Endothelial cell of umbilical vein (primary cell): ENCODE results near the gene CDC14B.

Experiments
- EZH2 ChIP-seq: IDR thresholded peaks from 2 replicates; pipeline ENCODE4 v1.6.1; 2012; ENCODE audit warnings: borderline replicate concordance, low read depth, mild to moderate bottlenecking, moderate library complexity, low read length, inconsistent platforms; ENCODE audit not compliant: severe bottlenecking
- FOS ChIP-seq: IDR thresholded peaks from 2 replicates; pipeline ENCODE4 v1.6.1; 2011; ENCODE audit warnings: mild to moderate bottlenecking, low read length, moderate library complexity, borderline replicate concordance; ENCODE audit not compliant: insufficient read depth
- GATA2 ChIP-seq: IDR thresholded peaks from 2 replicates; pipeline ENCODE4 v1.7.0; 2011; ENCODE audit warnings: low read depth, mild to moderate bottlenecking, moderate library complexity, mixed read lengths, low read length; ENCODE audit not compliant: insufficient read length, insufficient read depth
- JUN ChIP-seq: IDR thresholded peaks from 2 replicates; pipeline ENCODE4 v1.6.1; 2011; ENCODE audit warnings: borderline replicate concordance, low read depth; ENCODE audit not compliant: insufficient read length, insufficient read depth
- MYC ChIP-seq: IDR thresholded peaks from one replicate; pipeline ENCODE4 v1.6.1; 2011; ENCODE audit warnings: mild to moderate bottlenecking, low read depth, low read length
- POLR2A ChIP-seq: IDR thresholded peaks from 2 replicates; pipeline ENCODE4 v1.6.1; 2012; ENCODE audit warnings: low read depth, mild to moderate bottlenecking, control low read depth, low read length
- POLR2AphosphoS5 ChIP-seq: IDR thresholded peaks from 2 replicates; pipeline ENCODE4 v1.6.1; 2012; ENCODE audit warnings: low read depth, mild to moderate bottlenecking, control low read depth, low read length, moderate library complexity; ENCODE audit not compliant: insufficient read depth
- TF ChIP-seq, protein P1 (sequence below), 2 donors: IDR thresholded peaks; 1 replicate in 1 of 2; 2 replicates in 1 of 2; pipeline ENCODE4 v1.5.1; 2011; ENCODE audit warnings: low read length in 2 of 2, mild to moderate bottlenecking in 2 of 2, moderate library complexity in 2 of 2, control low read depth in 1 of 2, inconsistent platforms in 1 of 2, low read depth in 1 of 2; ENCODE audit not compliant: insufficient read depth in 1 of 2; ENCODE audit errors: extremely low read depth in 1 of 2
- TF ChIP-seq, protein P2 (sequence below): IDR thresholded peaks from 2 replicates; pipeline ENCODE4 v1.6.1; 2011; ENCODE audit not compliant: insufficient read depth, insufficient read length

- TF ChIP-seq, protein P1, sequence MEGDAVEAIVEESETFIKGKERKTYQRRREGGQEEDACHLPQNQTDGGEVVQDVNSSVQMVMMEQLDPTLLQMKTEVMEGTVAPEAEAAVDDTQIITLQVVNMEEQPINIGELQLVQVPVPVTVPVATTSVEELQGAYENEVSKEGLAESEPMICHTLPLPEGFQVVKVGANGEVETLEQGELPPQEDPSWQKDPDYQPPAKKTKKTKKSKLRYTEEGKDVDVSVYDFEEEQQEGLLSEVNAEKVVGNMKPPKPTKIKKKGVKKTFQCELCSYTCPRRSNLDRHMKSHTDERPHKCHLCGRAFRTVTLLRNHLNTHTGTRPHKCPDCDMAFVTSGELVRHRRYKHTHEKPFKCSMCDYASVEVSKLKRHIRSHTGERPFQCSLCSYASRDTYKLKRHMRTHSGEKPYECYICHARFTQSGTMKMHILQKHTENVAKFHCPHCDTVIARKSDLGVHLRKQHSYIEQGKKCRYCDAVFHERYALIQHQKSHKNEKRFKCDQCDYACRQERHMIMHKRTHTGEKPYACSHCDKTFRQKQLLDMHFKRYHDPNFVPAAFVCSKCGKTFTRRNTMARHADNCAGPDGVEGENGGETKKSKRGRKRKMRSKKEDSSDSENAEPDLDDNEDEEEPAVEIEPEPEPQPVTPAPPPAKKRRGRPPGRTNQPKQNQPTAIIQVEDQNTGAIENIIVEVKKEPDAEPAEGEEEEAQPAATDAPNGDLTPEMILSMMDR (IDR thresholded peaks at IDR 0.05; ENCODE audit: extremely low read depth in 1 of 2, insufficient read depth in 1 of 2, low read depth in 1 of 2, low read length in 2 of 2): no peak
- TF ChIP-seq EZH2: no peak
- no peak for TF ChIP-seq POLR2A
- TF ChIP-seq MYC: no peak
- no peak for TF ChIP-seq JUN
- TF ChIP-seq POLR2AphosphoS5: no peak
- TF ChIP-seq, protein P2, sequence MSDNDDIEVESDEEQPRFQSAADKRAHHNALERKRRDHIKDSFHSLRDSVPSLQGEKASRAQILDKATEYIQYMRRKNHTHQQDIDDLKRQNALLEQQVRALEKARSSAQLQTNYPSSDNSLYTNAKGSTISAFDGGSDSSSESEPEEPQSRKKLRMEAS: no peak
- TF ChIP-seq FOS: no peak
- TF ChIP-seq GATA2: no peak
Observed at GRCh38 chr9:96514800-96515158, 104.9 kb downstream of the CDC14B start.
